ENCODE results near the gene ZMYND12. TPM values are rescaled to one million over a fixed set of nuclear protein-coding genes. Genes with fewer than 3 reads are reported as not detected.

The ZMYND12 gene
- total RNA-seq, 2 experiments from 2014 or later = not detected

- no peaks in the 10 kb centered on the region for H3K79me2 ChIP-seq (ENCODE audit: insufficient read depth, low read depth, low read length)
- H3K36me3 ChIP-seq (ENCODE audit: insufficient read depth, low read length) = no peaks in the 10 kb centered on the region
- no peaks in the 10 kb centered on the region for H3K4me1 ChIP-seq (ENCODE audit: insufficient read depth, low read length, poor library complexity, severe bottlenecking)
- no peak overlapping the region for H2AFZ ChIP-seq (ENCODE audit: low read length)
- ChIA-PET CTCF (ENCODE audit: unreplicated experiment) (no interaction called here), POLR2A (no interaction called here)
- no peaks in the 10 kb centered on the region for H4K20me1 ChIP-seq (ENCODE audit: insufficient read depth, low read length)
- no peak overlapping the region for H3K27ac ChIP-seq (ENCODE audit: low read depth, low read length, poor library complexity, severe bottlenecking)
- H3K4me3 ChIP-seq (ENCODE audit: low read depth, low read length, poor library complexity, severe bottlenecking) = no peak overlapping the region
- no peak for DNase-seq (ENCODE audit: low spot score)
- BruUV-seq (replicated peaks) = no TSS peak
- TF ChIP-seq EZH2phosphoT487 (IDR thresholded peaks at IDR 0.05; ENCODE audit: borderline replicate concordance, low read depth, low read length) (peak; percentile 93), CTCF (conservative IDR thresholded peaks at IDR 0.05; ENCODE audit: low read length) (no peak)
- H3K4me2 ChIP-seq (ENCODE audit: low read length) = peak overlapping the region; percentile 10; the same call in 1 of the 2 replicates
- intact Hi-C loops (cut with micrococcal nuclease; ENCODE audit: unreplicated experiment) = no loop called here
- no peaks in the 10 kb centered on the region for H3K9me2 ChIP-seq (ENCODE audit: insufficient read depth, low read length)
- H3K9me3 ChIP-seq (ENCODE audit: low read length) = no peaks in the 10 kb centered on the region
Observed at GRCh38 chr1:42381280-42381673, 74.5 kb downstream of the ZMYND12 start.

- no peak for DNase-seq (ENCODE audit: low spot score)
- H3K27ac ChIP-seq (ENCODE audit: low read depth, low read length, poor library complexity, severe bottlenecking) = no peak within 1 kb of the TSS
- H3K36me3 ChIP-seq (ENCODE audit: insufficient read depth, low read length) = no peaks in the 10 kb centered on the region
- no peak for TF ChIP-seq CTCF (conservative IDR thresholded peaks at IDR 0.05; ENCODE audit: low read length)
- no peak for TF ChIP-seq EZH2phosphoT487 (IDR thresholded peaks at IDR 0.05; ENCODE audit: borderline replicate concordance, low read depth, low read length)
- H3K4me2 ChIP-seq (ENCODE audit: low read length) = peak within 1 kb of the TSS; percentile 10; the same call in 1 of the 2 replicates
- no peak within 1 kb of the TSS for H3K4me3 ChIP-seq (ENCODE audit: low read depth, low read length, poor library complexity, severe bottlenecking)
- no peaks in the 10 kb centered on the region for H3K9me3 ChIP-seq (ENCODE audit: low read length)
- H3K4me1 ChIP-seq (ENCODE audit: insufficient read depth, low read length, poor library complexity, severe bottlenecking) = no peaks in the 10 kb centered on the region
- intact Hi-C loops (cut with micrococcal nuclease; ENCODE audit: unreplicated experiment) = no loop called here
- no peaks in the 10 kb centered on the region for H4K20me1 ChIP-seq (ENCODE audit: insufficient read depth, low read length)
- POLR2A ChIA-PET = no interaction called here
- no peaks in the 10 kb centered on the region for H3K9me2 ChIP-seq (ENCODE audit: insufficient read depth, low read length)
- no TSS peak for BruUV-seq (replicated peaks)
- H3K79me2 ChIP-seq (ENCODE audit: insufficient read depth, low read depth, low read length) = no peaks in the 10 kb centered on the region
- CTCF ChIA-PET (ENCODE audit: unreplicated experiment) = no interaction called here
- H2AFZ ChIP-seq (ENCODE audit: low read length) = no peak within 1 kb of the TSS
Observed at GRCh38 chr1:42380586-42381279, 75.1 kb downstream of the ZMYND12 start, which contains the start of gene RIMKLA. Gene RIMKLA, plus strand, starts transcription at chr1:42380792. Its CDS starts 143 bp downstream, at chr1:42380935.

Small RNAs within 50 kb of the gene (small RNA-seq; reads per million reads assigned to genes)
- gene TMSB4XP1 = not detected

Other genes with a start within 250 kb of the ZMYND12 start
- gene FOXJ3, start 120.8 kb downstream of the ZMYND12 start, total RNA-seq (2014; rRNA removed; shearing (Covaris generic)) = 27.6 and 34.8 TPM in 2 replicates
- 43.1 and 49.7 TPM in 2 replicates for gene FOXJ3, start 120.8 kb downstream of the ZMYND12 start, total RNA-seq (2022)
- not detected in 2 replicates for gene RIMKLA, start 75.2 kb downstream of the ZMYND12 start, total RNA-seq (2014; rRNA removed; shearing (Covaris generic))
- gene RIMKLA, start 75.2 kb downstream of the ZMYND12 start, total RNA-seq (2022) = not detected in 2 replicates
- gene PPCS, start 521 bp upstream of the ZMYND12 start, total RNA-seq (2014; rRNA removed; shearing (Covaris generic)) = 23.2 and 46.9 TPM in 2 replicates
- gene PPCS, start 521 bp upstream of the ZMYND12 start, total RNA-seq (2022) = 29.2 and 34.9 TPM in 2 replicates
- 0.54 and 2.6 TPM in 2 replicates for gene CCDC30, start 7.3 kb upstream of the ZMYND12 start, total RNA-seq (2014; rRNA removed; shearing (Covaris generic))
- gene CCDC30, start 7.3 kb upstream of the ZMYND12 start, total RNA-seq (2022) = 1.9 and 2.6 TPM in 2 replicates
- 74.4 and 95.7 TPM in 2 replicates for gene PPIH, start 202.4 kb upstream of the ZMYND12 start, total RNA-seq (2014; rRNA removed; shearing (Covaris generic))
- gene PPIH, start 202.4 kb upstream of the ZMYND12 start, total RNA-seq (2022) = 81.3 and 100 TPM in 2 replicates
- 750 and 887 TPM in 2 replicates for gene YBX1, start 226.4 kb upstream of the ZMYND12 start, total RNA-seq (2014; rRNA removed; shearing (Covaris generic))
- gene YBX1, start 226.4 kb upstream of the ZMYND12 start, total RNA-seq (2022) = 956 and 965 TPM in 2 replicates

Data from OCI-LY7 (cell line).